SK-N-SH (cell line): ENCODE results near the gene TANK.

Source experiments
- CTCF ChIP-seq: fragments of 200-600 bp; sonication (generic); IDR thresholded peaks from 2 replicates; pipeline ENCODE4 v1.6.1; 2017; ENCODE audit warnings: antibody characterized with exemption, mild to moderate bottlenecking, moderate library complexity
- EP300 ChIP-seq, 2 experiments: IDR thresholded peaks; 2 replicates each; pipeline versions ENCODE4 v1.4.0 to v1.6.1; 2012; ENCODE audit warnings: borderline replicate concordance in 1 of 2, low read depth in 1 of 2, low read length in 1 of 2
- EZH2phosphoT487 ChIP-seq: fragments of 200-600 bp; sonication (generic); IDR thresholded peaks from 2 replicates; pipeline ENCODE4 v1.6.1; 2017; ENCODE audit warnings: low read depth, mixed run types, mild to moderate bottlenecking, antibody characterized with exemption, moderate library complexity, borderline replicate concordance
- FOXM1 ChIP-seq: IDR thresholded peaks from 2 replicates; pipeline ENCODE4 v1.4.0; 2012; ENCODE audit warnings: low read depth, mild to moderate bottlenecking
- GABPA ChIP-seq: IDR thresholded peaks from 2 replicates; pipeline ENCODE4 v1.4.0; 2012; ENCODE audit warnings: low read depth, mild to moderate bottlenecking
- NFIC ChIP-seq: IDR thresholded peaks from 2 replicates; pipeline ENCODE4 v1.4.0; 2012; ENCODE audit warnings: borderline replicate concordance
- POLR2AphosphoS5 ChIP-seq: IDR thresholded peaks from 2 replicates; pipeline ENCODE4 v1.6.1; 2012; ENCODE audit warnings: low read depth, low read length
- RAD21 ChIP-seq: IDR thresholded peaks from 2 replicates; pipeline ENCODE4 v1.6.1; 2012; ENCODE audit warnings: mild to moderate bottlenecking, low read length
- TEAD4 ChIP-seq: IDR thresholded peaks from 2 replicates; pipeline ENCODE4 v1.4.0; 2012; ENCODE audit warnings: mild to moderate bottlenecking, borderline replicate concordance; ENCODE audit not compliant: insufficient read depth
- USF1 ChIP-seq: IDR thresholded peaks from 2 replicates; pipeline ENCODE4 v1.4.0; 2012; ENCODE audit warnings: low read depth, borderline replicate concordance
- TF ChIP-seq, protein P1 (sequence below): IDR thresholded peaks from 2 replicates; pipeline ENCODE4 v1.6.1; 2012; ENCODE audit warnings: mild to moderate bottlenecking, low read depth, low read length, moderate library complexity

- TF ChIP-seq USF1 (no peak), NFIC (no peak), EP300 (IDR thresholded peaks at IDR 0.05; ENCODE audit: borderline replicate concordance in 1 of 2, low read depth in 1 of 2, low read length in 1 of 2) (no peak), EZH2phosphoT487 (no peak), CTCF (no peak), RAD21 (no peak), FOXM1 (no peak), GABPA (no peak), POLR2AphosphoS5 (no peak), TEAD4 (no peak)
- TF ChIP-seq, protein P1, sequence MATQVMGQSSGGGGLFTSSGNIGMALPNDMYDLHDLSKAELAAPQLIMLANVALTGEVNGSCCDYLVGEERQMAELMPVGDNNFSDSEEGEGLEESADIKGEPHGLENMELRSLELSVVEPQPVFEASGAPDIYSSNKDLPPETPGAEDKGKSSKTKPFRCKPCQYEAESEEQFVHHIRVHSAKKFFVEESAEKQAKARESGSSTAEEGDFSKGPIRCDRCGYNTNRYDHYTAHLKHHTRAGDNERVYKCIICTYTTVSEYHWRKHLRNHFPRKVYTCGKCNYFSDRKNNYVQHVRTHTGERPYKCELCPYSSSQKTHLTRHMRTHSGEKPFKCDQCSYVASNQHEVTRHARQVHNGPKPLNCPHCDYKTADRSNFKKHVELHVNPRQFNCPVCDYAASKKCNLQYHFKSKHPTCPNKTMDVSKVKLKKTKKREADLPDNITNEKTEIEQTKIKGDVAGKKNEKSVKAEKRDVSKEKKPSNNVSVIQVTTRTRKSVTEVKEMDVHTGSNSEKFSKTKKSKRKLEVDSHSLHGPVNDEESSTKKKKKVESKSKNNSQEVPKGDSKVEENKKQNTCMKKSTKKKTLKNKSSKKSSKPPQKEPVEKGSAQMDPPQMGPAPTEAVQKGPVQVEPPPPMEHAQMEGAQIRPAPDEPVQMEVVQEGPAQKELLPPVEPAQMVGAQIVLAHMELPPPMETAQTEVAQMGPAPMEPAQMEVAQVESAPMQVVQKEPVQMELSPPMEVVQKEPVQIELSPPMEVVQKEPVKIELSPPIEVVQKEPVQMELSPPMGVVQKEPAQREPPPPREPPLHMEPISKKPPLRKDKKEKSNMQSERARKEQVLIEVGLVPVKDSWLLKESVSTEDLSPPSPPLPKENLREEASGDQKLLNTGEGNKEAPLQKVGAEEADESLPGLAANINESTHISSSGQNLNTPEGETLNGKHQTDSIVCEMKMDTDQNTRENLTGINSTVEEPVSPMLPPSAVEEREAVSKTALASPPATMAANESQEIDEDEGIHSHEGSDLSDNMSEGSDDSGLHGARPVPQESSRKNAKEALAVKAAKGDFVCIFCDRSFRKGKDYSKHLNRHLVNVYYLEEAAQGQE: no peak
These were observed 78.0 kb downstream of the TANK start for GRCh38 chr2:161238265-161238559.
